GM12801 (cell line): ENCODE measurements around the gene ENOX2.

Experiments used
- TF ChIP-seq, protein P1 (sequence below): IDR thresholded peaks from one replicate; pipeline ENCODE4 v1.5.1; 2011; ENCODE audit warnings: control low read depth; ENCODE audit not compliant: insufficient read length; ENCODE audit errors: extremely low read depth

Gene ENOX2

DNA sequence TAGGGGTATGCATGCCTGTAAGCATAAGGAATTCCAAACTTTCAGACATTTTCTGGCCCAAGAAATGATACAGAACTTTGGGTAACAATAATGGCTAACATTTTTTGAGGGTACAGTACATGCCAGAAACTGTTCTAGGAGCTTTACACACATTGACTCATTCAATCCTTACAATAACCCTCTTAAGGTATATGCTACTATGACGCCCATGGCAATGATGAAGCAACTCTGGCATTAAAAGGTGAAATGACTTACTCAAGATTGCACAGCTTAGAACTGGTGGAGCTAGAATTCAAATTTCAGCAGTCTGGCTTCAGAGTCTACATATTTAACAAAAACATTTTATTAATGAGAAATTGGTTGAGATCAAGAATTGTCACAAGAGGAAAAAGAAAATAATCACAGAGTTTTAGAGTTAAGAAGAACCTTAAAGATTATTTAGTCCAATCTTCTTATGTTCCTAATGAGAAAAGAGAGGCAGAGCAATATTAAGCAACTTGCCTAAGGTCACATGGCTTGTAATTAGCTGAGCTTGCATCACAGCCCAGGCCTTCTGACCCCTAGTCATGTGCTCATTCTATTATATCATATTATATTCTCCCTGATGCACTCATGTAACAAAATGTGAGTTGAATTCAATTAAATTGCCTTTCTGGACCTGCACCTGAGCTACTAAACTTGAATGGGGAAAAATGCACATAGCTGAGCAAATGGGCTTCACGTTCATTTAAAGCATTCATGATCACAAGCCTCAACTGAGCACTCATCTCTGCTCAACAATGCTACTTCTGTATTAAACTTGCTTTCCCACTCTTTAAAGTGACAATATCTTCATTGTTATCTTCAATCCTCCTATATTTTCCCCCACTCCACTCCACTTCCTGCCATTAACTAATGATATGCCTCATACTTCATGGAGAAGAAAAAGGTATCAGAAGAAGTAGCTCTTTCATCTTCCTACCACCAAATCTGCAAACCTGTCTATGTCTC is 73.2 kb downstream of the ENOX2 start:
- TF ChIP-seq, protein P1, sequence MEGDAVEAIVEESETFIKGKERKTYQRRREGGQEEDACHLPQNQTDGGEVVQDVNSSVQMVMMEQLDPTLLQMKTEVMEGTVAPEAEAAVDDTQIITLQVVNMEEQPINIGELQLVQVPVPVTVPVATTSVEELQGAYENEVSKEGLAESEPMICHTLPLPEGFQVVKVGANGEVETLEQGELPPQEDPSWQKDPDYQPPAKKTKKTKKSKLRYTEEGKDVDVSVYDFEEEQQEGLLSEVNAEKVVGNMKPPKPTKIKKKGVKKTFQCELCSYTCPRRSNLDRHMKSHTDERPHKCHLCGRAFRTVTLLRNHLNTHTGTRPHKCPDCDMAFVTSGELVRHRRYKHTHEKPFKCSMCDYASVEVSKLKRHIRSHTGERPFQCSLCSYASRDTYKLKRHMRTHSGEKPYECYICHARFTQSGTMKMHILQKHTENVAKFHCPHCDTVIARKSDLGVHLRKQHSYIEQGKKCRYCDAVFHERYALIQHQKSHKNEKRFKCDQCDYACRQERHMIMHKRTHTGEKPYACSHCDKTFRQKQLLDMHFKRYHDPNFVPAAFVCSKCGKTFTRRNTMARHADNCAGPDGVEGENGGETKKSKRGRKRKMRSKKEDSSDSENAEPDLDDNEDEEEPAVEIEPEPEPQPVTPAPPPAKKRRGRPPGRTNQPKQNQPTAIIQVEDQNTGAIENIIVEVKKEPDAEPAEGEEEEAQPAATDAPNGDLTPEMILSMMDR = no peak

DNA sequence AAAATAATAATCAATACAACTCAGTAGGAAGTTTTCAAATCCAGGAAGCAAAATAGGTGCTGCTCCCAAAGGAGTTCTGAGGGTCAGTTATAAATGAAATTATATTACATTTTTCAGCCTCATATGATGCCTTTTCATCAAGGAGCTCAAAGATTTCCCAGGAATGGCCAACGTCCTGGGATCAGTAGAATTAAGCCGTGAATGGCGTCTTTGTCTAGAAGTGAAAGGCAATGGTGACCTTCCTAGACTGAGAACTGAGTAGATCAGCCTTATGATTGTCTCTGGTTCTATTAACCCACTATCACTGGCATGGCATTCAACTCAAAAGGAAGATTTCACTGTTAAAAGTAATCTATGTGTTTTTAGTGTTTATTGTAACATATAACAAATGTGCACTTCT is 74.4 kb downstream of the ENOX2 start:
- TF ChIP-seq, protein P1 = no peak

DNA sequence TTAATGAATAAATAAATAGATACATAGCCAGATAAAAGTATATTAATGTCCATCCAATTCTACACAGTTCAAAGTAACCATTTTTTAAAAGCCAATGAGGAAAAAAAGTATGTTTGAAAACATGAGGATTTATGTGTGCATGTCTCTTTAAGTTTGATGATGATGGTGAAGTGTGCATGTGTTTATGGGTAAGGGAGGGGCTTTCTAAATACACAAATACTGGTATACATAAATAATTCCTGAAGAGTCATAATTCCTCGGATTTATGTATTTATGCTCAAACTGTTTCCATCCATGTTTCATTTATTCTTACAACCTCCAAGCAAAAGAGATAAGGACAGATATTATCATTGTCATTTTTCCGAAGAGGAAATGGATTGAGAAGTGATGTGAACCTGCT is 75.4 kb downstream of the ENOX2 start:
- TF ChIP-seq, protein P1 = no peak

DNA sequence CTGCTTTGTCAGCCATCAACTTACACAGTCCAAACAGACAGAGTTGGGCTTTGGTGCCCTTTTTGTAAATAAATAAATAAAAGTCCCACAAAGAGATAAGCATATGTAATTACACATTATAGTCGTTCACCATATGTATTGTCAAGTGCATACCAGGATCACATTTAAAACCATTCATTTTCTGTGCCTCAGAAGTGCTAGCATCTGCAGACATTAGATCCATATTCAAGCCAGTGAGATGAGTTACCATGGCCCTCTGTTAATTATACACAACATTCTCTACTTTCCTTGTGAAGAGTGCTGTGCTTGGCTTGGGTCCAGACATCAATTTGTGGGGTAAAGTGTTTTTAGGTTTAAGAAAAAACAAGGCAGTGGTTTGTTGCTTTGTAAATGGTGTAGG is 76.8 kb downstream of the ENOX2 start:
- TF ChIP-seq, protein P1 = no peak

DNA sequence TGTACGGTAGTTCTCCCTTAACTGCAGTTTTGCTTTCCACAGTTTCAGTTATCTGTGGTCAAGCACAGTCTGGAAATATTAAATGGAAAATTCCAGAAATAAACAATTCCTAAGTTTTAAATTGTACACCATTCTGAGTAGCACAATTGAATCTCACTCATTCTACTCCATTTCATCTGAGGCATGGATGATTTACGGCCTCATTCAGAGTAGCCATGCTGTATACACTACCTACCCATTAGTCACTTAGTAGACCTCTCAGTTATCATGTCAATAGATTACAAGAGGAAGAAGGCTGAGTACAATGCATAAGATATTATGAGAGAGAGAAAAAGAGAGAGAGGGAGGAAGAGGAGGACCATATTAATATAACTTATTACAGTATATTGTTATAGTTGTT is 77.5 kb downstream of the ENOX2 start:
- TF ChIP-seq, protein P1 = no peak

DNA sequence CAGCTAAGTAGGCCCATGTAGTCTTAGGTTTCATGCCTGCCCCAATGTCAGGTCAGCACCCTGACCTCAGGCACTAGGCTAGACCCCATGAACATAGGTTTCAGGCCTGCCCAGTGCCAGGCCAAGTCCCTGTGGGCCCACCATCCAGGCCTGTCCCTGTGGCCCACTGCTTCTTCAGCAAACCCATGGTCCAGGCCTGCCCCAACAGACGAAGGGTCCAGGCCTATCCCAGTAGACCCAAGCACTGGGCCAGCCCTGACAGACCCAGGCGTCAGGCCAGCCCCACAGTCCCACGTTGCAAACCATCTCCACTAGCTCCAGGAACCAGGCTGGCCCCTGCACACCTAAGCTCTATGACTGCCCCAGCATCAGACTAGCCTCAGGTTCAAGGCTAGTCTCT is 92.4 kb downstream of the ENOX2 start:
- TF ChIP-seq, protein P1 = no peak

DNA sequence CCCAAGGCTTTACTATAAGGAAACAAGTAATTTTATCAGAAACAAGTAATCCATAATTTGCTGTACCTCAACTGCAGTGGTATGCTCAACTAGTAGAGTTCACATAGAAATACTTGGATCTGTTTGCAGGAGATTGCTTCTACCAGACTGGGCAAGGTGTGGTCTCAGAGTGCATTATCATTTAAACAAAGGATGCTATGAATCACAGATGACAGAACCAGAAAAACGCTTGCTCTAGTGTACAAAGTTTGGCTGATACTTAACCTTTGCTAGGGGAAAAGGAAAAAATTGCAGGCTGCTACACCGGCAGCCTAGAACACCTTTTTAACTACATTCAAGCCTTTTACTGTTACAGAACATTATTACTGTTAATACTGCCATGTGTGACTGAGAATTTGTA is 97.1 kb downstream of the ENOX2 start:
- TF ChIP-seq, protein P1 = no peak
